Natural killer cell (primary cell): ENCODE measurements around the gene GLRX3. TPM values are rescaled to one million over a fixed set of nuclear protein-coding genes. Genes with fewer than 3 reads are reported as not detected.

Experiments
- ATAC-seq, 3 donors: fragments of 150-1000 bp in 2 of 3; fragments of 200-7000 bp in 1 of 3; cut with Tn5 transposase; 1 replicate in 1 of 3; 2 replicates in 2 of 3; pipeline ENCODE4 v1.10.0; 2021; ENCODE audit warnings: mild to moderate bottlenecking in 2 of 3, moderate library complexity in 2 of 3
- DNase-seq, 2 donors: peaks; one replicate each; pipeline versions ENCODE4 v3.0.0 to v3.0.0-alpha.2; 2013 to 2021; ENCODE audit warnings: mixed read lengths in 1 of 2
- H3K27ac ChIP-seq: one replicate; pipeline ENCODE4 v1.5.1; 2013; ENCODE audit warnings: mild to moderate bottlenecking, low read length
- H3K27me3 ChIP-seq: one replicate; pipeline ENCODE4 v1.6.1; 2013; ENCODE audit warnings: low read length; ENCODE audit not compliant: control insufficient read depth, insufficient read depth
- H3K36me3 ChIP-seq: one replicate; pipeline ENCODE4 v1.6.1; 2013; ENCODE audit warnings: low read length; ENCODE audit not compliant: control insufficient read depth, insufficient read depth
- H3K4me1 ChIP-seq: one replicate; pipeline ENCODE4 v1.6.1; 2013; ENCODE audit warnings: low read length; ENCODE audit not compliant: control insufficient read depth, insufficient read depth
- H3K4me3 ChIP-seq: one replicate; pipeline ENCODE4 v1.5.1; 2013; ENCODE audit warnings: low read length
- H3K9me3 ChIP-seq: one replicate; pipeline ENCODE4 v1.6.1; 2013; ENCODE audit warnings: low read length; ENCODE audit not compliant: control insufficient read depth, insufficient read depth
- H3K27ac Mint-ChIP-seq, 2 donors: one replicate each; pipeline ENCODE4 v1.8.0; 2022; ENCODE audit warnings: mild to moderate bottlenecking in 2 of 2, mixed read lengths in 2 of 2, moderate library complexity in 1 of 2
- H3K27me3 Mint-ChIP-seq, 2 donors: one replicate each; pipeline ENCODE4 v1.8.0; 2022; ENCODE audit warnings: low read depth in 2 of 2, mixed read lengths in 2 of 2
- H3K36me3 Mint-ChIP-seq: one replicate; pipeline ENCODE4 v1.8.0; 2022; ENCODE audit warnings: mixed read lengths
- H3K4me1 Mint-ChIP-seq, 2 donors: one replicate each; pipeline ENCODE4 v1.8.0; 2022; ENCODE audit warnings: mixed read lengths in 2 of 2
- H3K4me3 Mint-ChIP-seq: one replicate; pipeline ENCODE4 v1.8.0; 2022; ENCODE audit warnings: mild to moderate bottlenecking, moderate library complexity, mixed read lengths
- H3K9me3 Mint-ChIP-seq, 2 donors: one replicate each; pipeline ENCODE4 v1.8.0; 2022; ENCODE audit warnings: mixed read lengths in 2 of 2
- WGBS: methylation state at CpG from one replicate; pipeline ENCODE4 v1.1.7; 2013; ENCODE audit warnings: missing lambda C conversion rate; ENCODE audit not compliant: insufficient coverage; 5-methylcytosine and 5-hydroxymethylcytosine counted together
- intact Hi-C: fragments of 100-400 bp; cut with micrococcal nuclease; formaldehyde crosslinking; loops from one replicate; pipeline ENCODE4 v1.14.2; 2022
- total RNA-seq, 4 donors: library from RNA; stranded (reverse); fragments of 120-200 nt in 1 of 4; gene quantifications; one replicate each; pipeline versions ENCODE4 v1.2.3 to v1.2.4, GENCODE V29; 2013 to 2022
- TF ChIP-seq, protein P1 (sequence below): fragments of 200-600 bp; IDR thresholded peaks from one replicate; pipeline ENCODE4 v1.8.0; 2022; ENCODE audit warnings: antibody characterized with exemption

Gene GLRX3
- total RNA-seq, 3 donors from 2014 or later (not counting 1 experiment from before 2014, with no cell fraction given): 33.8 to 51.7 (median 39.1) TPM

- peaks cover 0 to 6% of the 10 kb centered on the region in 2 donors for H3K27me3 Mint-ChIP-seq
- ATAC-seq (no peak), DNase-seq (no peak)
- intact Hi-C loops: no loop called here
- Histone ChIP-seq H3K27ac (no peak overlapping the region), H3K36me3 (no peaks in the 10 kb centered on the region), H3K9me3 (no peaks in the 10 kb centered on the region), H3K27me3 (no peaks in the 10 kb centered on the region), H3K4me3 (no peak overlapping the region), H3K4me1 (no peaks in the 10 kb centered on the region)
- no peak overlapping the region for H3K4me3 Mint-ChIP-seq
- H3K27ac Mint-ChIP-seq: no peak overlapping the region
- 86% methylated on average over 19 of the region's 19 CpGs for WGBS
- no peaks in the 10 kb centered on the region for H3K4me1 Mint-ChIP-seq
- H3K9me3 Mint-ChIP-seq: no peaks in the 10 kb centered on the region
- TF ChIP-seq, protein P1, sequence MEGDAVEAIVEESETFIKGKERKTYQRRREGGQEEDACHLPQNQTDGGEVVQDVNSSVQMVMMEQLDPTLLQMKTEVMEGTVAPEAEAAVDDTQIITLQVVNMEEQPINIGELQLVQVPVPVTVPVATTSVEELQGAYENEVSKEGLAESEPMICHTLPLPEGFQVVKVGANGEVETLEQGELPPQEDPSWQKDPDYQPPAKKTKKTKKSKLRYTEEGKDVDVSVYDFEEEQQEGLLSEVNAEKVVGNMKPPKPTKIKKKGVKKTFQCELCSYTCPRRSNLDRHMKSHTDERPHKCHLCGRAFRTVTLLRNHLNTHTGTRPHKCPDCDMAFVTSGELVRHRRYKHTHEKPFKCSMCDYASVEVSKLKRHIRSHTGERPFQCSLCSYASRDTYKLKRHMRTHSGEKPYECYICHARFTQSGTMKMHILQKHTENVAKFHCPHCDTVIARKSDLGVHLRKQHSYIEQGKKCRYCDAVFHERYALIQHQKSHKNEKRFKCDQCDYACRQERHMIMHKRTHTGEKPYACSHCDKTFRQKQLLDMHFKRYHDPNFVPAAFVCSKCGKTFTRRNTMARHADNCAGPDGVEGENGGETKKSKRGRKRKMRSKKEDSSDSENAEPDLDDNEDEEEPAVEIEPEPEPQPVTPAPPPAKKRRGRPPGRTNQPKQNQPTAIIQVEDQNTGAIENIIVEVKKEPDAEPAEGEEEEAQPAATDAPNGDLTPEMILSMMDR: no peak
- H3K36me3 Mint-ChIP-seq: no peaks in the 10 kb centered on the region
Measured at GRCh38 chr10:130220251-130221185, 84.3 kb downstream of the GLRX3 start.

DNA sequence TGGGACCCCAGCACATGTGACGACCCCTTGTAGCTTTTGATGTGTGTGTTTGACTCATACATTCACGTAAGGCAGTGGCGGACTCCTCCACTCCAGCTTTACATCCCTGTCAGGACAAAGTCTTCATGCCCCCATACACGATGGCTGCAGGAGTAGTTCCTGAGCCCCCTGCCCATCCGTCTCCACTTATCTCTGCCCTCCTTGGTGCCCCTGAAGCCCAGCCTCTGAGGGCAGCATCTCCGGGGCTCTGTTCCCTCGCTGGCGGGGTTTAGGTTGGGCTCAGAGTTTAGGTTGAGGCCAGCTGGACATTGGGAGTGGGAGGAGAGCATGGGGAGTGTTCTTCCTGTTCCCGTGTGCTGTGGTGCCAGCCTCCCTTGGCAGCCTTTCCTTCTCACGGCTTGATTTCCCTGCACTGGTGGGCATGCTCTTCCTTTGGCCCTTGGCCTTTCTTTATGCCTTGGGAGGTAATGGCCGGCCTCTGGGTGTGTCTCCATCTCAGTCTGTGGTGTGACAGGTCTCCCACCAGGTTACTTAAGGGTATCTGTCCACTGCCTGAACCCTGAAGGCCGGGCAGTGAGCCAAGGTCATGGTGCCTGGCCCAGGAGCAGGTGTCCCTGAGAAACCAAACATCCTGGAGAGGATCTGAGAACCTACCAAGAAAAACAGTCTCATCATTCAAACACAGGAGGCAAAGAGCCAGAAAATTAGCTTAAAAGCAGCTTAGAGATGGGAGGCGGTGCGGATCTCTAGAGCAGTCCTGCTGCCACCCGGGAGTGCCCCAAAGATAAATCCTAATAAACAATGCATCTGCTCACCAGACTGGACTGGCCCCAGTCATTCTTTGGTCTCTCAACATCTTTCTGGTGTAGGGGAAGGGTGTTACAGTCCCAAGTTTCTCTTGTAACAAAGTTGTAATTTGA lies 85.5 kb downstream of the GLRX3 start:
- H3K4me1 Mint-ChIP-seq: no peaks in the 10 kb centered on the region
- H3K4me3 ChIP-seq: no peak overlapping the region
- no peaks in the 10 kb centered on the region for H3K4me1 ChIP-seq
- H3K27me3 Mint-ChIP-seq: peaks cover under 1 to 6% of the 10 kb centered on the region in 2 donors
- H3K36me3 ChIP-seq: no peaks in the 10 kb centered on the region
- no peaks in the 10 kb centered on the region for H3K36me3 Mint-ChIP-seq
- no peak overlapping the region for H3K27ac ChIP-seq
- ATAC-seq: no peak
- no peaks in the 10 kb centered on the region for H3K9me3 Mint-ChIP-seq
- no peak for DNase-seq
- no peaks in the 10 kb centered on the region for H3K9me3 ChIP-seq
- no peak overlapping the region for H3K27ac Mint-ChIP-seq
- 83% methylated on average over 15 of the region's 15 CpGs for WGBS
- H3K27me3 ChIP-seq: no peaks in the 10 kb centered on the region
- TF ChIP-seq, protein P1: no peak
- intact Hi-C loops: no loop called here
- no peak overlapping the region for H3K4me3 Mint-ChIP-seq

- Histone ChIP-seq H3K27ac (no peak overlapping the region), H3K9me3 (no peaks in the 10 kb centered on the region), H3K4me3 (no peak overlapping the region), H3K27me3 (no peaks in the 10 kb centered on the region), H3K36me3 (no peaks in the 10 kb centered on the region), H3K4me1 (no peaks in the 10 kb centered on the region)
- Mint-ChIP-seq H3K4me3 (no peak overlapping the region), H3K4me1 (no peaks in the 10 kb centered on the region), H3K27ac (no peak overlapping the region), H3K9me3 (no peaks in the 10 kb centered on the region), H3K36me3 (no peaks in the 10 kb centered on the region), H3K27me3 (peaks cover 6 to 7% of the 10 kb centered on the region in 2 donors)
- WGBS: 94% methylated on average over 8 of the region's 8 CpGs
- ATAC-seq (no peak), DNase-seq (no peak)
- TF ChIP-seq, protein P1: no peak
- intact Hi-C loops: no loop called here
Measured at GRCh38 chr10:130222381-130222780, 86.2 kb downstream of the GLRX3 start.
